Osteocyte (in vitro differentiated cells): Measurements from ENCODE around the gene RPRM. TPM values are rescaled to one million over a fixed set of nuclear protein-coding genes. Genes with fewer than 3 reads are reported as not detected.
"Not testable (repeated sequence)": the region's sequence is repeated elsewhere in the genome, so short reads cannot be mapped to it uniquely, and the experiment has no call there.

Experiments used
- DNase-seq: peaks from one replicate; pipeline ENCODE4 v3.0.0; 2021; ENCODE audit warnings: mixed read lengths; ENCODE audit not compliant: unreplicated experiment; ENCODE audit errors: extremely low spot score
- H3K27ac Mint-ChIP-seq: one replicate; pipeline ENCODE4 v1.8.0; 2021; ENCODE audit warnings: mild to moderate bottlenecking, mixed read lengths; ENCODE audit not compliant: unreplicated experiment
- H3K27me3 Mint-ChIP-seq: one replicate; pipeline ENCODE4 v1.8.0; 2021; ENCODE audit warnings: mixed read lengths; ENCODE audit not compliant: unreplicated experiment
- H3K36me3 Mint-ChIP-seq: one replicate; pipeline ENCODE4 v1.8.0; 2021; ENCODE audit warnings: mixed read lengths; ENCODE audit not compliant: unreplicated experiment
- H3K4me1 Mint-ChIP-seq: one replicate; pipeline ENCODE4 v1.8.0; 2021; ENCODE audit warnings: mixed read lengths; ENCODE audit not compliant: unreplicated experiment
- H3K4me3 Mint-ChIP-seq: one replicate; pipeline ENCODE4 v1.8.0; 2021; ENCODE audit warnings: mild to moderate bottlenecking, moderate library complexity, mixed read lengths; ENCODE audit not compliant: unreplicated experiment
- H3K9me3 Mint-ChIP-seq: one replicate; pipeline ENCODE4 v1.8.0; 2021; ENCODE audit warnings: mixed read lengths; ENCODE audit not compliant: unreplicated experiment
- CTCF ChIP-seq: fragments of 200-600 bp; sonication (generic); IDR thresholded peaks from 2 replicates; pipeline ENCODE4 v1.5.0; 2021; ENCODE audit warnings: antibody characterized with exemption, mild to moderate bottlenecking, moderate library complexity
- long read RNA-seq: library from polyadenylated mRNA; unstranded; transcript quantifications from one replicate; pipeline ENCODE4 v2.0.0, GENCODE V29; 2021
- total RNA-seq: library from RNA; stranded (reverse); gene quantifications from 2 replicates; pipeline ENCODE4 v1.2.1, GENCODE V29; 2021

Gene RPRM
- total RNA-seq, result not detected in 2 replicates
- long read RNA-seq, result 0 reads

- Mint-ChIP-seq H3K4me3 (peak within 1 kb of the TSS; percentile 64), H3K4me1 (peaks cover 17% of the 10 kb centered on the region), H3K9me3 (no peaks in the 10 kb centered on the region), H3K36me3 (no peaks in the 10 kb centered on the region), H3K27me3 (peaks cover 70% of the 10 kb centered on the region), H3K27ac (no peak within 1 kb of the TSS)
- DNase-seq, result peak; percentile 89
- peak; percentile 93 for TF ChIP-seq CTCF
These were observed at the start of gene RPRM for GRCh38 chr2:153478289-153479261. Gene RPRM, minus strand, starts transcription at chr2:153478762. Its CDS starts 197 bp downstream, at chr2:153478565.

GRCh38 chr2:153519257-153519875 lies 40.8 kb upstream of the RPRM start:
- Mint-ChIP-seq H3K4me1 (no peaks in the 10 kb centered on the region), H3K27ac (no peak overlapping the region), H3K4me3 (no peak overlapping the region), H3K9me3 (no peaks in the 10 kb centered on the region), H3K27me3 (no peaks in the 10 kb centered on the region), H3K36me3 (no peaks in the 10 kb centered on the region)
- no peak for DNase-seq
- TF ChIP-seq CTCF, result peak; percentile 74

GRCh38 chr2:153512331-153512730 lies 33.8 kb upstream of the RPRM start:
- Mint-ChIP-seq H3K4me3 (no peak overlapping the region), H3K36me3 (no peaks in the 10 kb centered on the region), H3K27me3 (no peaks in the 10 kb centered on the region), H3K4me1 (no peaks in the 10 kb centered on the region), H3K27ac (no peak overlapping the region), H3K9me3 (peaks cover 9% of the 10 kb centered on the region)
- no peak for TF ChIP-seq CTCF
- DNase-seq, result no peak

- H3K4me1 Mint-ChIP-seq, result no peaks in the 10 kb centered on the region
- TF ChIP-seq CTCF, result no peak
- no peaks in the 10 kb centered on the region for H3K36me3 Mint-ChIP-seq
- no peak for DNase-seq
- no peaks in the 10 kb centered on the region for H3K27me3 Mint-ChIP-seq
- no peak overlapping the region for H3K4me3 Mint-ChIP-seq
- no peak overlapping the region for H3K27ac Mint-ChIP-seq
- peaks cover 19% of the 10 kb centered on the region for H3K9me3 Mint-ChIP-seq
These were observed 32.4 kb upstream of the RPRM start for GRCh38 chr2:153510996-153511395.

- no peak overlapping the region for H3K4me3 Mint-ChIP-seq
- TF ChIP-seq CTCF, result no peak
- H3K9me3 Mint-ChIP-seq, result peaks cover 32% of the 10 kb centered on the region
- no peaks in the 10 kb centered on the region for H3K36me3 Mint-ChIP-seq
- no peaks in the 10 kb centered on the region for H3K27me3 Mint-ChIP-seq
- DNase-seq, result no peak
- no peak overlapping the region for H3K27ac Mint-ChIP-seq
- H3K4me1 Mint-ChIP-seq, result no peaks in the 10 kb centered on the region
These were observed 30.6 kb upstream of the RPRM start for GRCh38 chr2:153509133-153509532.

GRCh38 chr2:153506499-153506898 lies 27.9 kb upstream of the RPRM start:
- H3K9me3 Mint-ChIP-seq, result peaks cover 39% of the 10 kb centered on the region
- DNase-seq, H3K4me3 Mint-ChIP-seq, H3K27ac Mint-ChIP-seq, H3K4me1 Mint-ChIP-seq, H3K36me3 Mint-ChIP-seq, H3K27me3 Mint-ChIP-seq: not testable (repeated sequence)
